GM19397 (cell line): ENCODE data around the gene PTPRD.

Experiments
- ATAC-seq: cut with Tn5 transposase; IDR thresholded peaks from one replicate; pipeline ENCODE4 v1.9.1; 2021; ENCODE audit warnings: mild to moderate bottlenecking, moderate library complexity; ENCODE audit not compliant: unreplicated experiment

The PTPRD gene

DNA sequence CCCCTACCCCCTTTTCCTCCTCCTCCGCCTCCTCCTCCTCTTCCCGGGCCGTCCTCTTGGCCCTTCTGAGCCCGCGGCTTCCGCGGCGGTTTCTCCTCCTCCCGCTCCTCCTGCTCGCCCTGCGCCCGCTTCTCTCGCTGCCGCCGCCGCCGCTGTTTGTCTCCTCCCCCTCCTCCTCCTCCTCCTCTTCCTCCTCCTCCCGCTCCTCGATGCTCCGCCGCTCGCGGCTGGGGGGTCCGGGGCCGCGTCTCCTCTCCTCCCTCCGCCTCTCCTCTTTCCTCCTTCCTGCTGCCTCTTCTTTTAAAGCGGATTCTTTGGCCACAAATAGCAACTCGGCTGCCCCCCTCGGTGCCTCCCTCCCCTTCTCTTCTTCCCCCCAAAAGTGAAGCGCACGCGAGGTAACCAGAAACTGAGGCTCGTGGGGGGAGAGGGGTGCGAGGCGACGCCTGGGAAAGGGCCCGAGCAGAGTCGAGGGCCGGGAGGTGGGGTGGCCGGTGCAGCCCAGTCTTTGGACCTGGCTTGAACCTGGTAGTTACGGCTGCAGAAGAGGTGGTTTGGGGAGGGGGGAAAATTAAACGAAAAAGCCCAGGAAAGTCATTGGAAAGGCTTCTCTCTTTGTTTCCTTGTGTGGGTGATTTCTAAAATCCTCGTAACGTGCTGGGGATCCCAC lies 1754.7 kb downstream of the PTPRD start:
- no peak for ATAC-seq

DNA sequence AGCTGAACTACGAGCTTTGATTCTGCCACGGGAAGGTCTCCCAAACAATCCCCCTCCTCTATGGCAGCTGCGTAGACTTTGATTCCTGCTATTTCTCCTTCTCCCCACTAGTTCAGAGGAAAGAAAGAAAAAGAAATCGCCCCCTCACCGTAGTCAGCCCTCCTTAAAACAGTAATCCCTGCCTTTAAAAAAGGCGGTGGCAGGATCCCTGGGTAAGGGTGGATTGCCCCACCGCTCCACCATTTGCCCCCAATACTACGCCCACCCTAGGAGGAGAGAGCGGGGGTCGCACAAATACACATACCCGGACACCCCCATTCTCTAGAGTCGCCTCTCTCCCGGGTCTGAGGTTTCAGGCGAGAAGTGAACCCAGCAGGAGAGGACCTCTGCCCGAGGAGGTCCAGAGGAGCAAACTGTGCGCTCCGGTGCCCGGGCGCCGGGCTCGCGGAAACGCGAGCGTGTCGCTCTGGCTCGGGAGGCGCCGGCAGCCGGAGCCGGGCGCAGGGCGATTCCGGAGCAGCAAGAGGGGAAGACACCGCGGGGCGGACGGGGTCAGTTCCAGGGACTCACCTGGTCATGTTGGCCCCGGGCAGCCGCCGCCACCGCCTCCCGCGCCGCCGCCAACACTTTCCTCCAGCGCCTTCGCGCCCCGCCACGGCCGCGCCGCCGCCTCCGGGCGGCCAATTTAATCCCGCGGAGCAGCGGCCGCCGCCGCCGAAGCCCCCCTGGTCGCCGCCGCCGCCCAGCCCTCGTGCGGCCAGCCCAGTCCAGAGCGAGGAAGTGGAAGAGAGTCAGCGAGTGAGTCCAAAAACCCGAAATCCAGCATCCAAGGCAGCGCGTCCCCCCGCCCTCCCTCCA lies 1755.5 kb downstream of the PTPRD start:
- no peak for ATAC-seq

DNA sequence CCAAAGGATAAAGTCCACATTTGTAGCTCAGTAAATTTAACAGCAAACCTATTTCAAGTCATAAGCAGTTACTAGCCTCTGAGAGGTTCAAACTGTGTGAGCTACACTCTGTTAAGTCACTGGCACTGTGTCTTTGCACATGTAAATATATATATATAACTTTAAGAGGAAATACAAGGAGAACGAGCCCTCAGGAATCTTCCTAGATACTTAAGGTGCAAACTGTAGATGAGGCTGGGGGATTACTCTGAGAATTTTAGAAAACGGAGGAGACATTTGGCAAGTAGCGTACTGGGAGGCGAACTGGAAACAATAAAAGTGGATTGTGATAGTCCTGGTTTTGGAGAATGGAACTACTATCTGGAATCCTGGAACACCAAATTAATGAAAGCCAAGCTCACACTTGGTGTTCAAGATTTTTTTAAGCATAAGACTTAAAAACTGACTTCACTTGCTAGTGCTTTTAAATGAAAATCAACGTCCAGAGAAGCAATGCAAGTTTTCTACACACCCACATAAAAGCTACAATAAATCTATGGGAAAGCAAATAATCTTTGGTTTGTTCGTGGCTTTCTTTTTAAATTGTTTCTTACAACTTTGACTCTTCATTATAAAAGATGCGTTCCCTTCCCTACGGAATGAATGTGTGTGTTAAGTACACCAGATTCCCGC lies 1756.3 kb downstream of the PTPRD start:
- no peak for ATAC-seq

DNA sequence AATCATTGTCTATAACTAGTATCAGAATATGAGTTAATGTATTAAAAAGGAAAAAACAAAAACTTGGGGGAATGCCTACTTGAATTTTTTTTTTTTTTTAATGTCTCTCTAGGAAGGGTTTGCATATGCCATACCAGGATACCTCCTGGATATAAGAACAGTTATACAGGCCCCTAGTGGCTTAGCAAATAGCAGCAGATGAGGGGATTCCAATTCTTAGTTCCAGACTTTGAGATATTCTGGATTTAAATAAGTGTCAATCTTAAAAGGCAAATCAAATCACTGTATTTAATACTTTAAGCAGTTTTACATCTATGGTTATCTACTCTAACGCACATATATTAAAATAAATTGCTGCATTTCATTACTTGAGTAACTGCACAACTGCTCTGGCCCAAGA lies 1757.8 kb downstream of the PTPRD start:
- no peak for ATAC-seq

DNA sequence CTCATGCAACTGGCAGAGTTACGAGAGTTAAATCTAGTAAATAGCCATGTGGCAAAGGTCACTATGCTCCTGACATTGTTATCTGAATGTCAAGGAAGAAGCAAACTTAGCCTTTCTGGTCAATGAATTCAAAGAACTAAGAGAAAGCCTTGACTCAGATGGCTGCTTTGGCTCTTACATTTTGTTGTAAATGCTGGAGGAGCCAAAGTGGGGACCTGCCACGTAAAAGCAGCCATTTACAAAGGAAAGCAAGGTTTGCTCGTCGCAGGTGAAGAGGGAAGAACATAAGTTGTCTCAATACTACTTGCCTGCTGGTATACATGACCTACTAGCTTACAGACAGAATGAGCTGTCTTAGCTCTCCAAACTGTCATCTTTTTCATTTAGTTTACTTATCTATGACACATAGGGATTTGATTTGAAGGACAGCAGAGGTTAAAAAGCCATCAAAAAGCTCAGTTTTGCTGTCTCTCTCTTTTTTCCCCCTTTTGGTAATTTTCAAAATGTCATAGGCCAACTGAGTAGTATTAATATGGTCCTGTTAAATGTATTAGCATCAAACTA lies 1760.4 kb downstream of the PTPRD start:
- ATAC-seq: no peak

DNA sequence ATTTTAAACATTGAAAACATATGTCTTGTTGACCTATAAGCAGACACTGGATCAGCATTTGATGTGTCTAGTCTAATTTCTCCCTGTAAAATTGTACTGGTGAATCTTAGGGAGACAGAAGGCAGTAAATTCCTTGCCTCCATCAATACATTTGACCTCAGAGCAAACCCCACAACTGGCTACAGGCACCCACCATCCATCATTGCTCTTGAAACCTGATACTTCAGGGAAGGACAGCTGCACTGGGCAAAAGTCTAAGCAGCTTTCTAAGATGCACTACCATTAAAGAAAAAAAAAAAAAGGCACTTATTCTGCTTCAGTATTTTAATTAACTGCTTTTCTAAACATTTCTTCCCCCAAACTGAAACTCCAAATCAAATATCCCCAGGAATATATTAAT lies 1761.9 kb downstream of the PTPRD start:
- no peak for ATAC-seq

DNA sequence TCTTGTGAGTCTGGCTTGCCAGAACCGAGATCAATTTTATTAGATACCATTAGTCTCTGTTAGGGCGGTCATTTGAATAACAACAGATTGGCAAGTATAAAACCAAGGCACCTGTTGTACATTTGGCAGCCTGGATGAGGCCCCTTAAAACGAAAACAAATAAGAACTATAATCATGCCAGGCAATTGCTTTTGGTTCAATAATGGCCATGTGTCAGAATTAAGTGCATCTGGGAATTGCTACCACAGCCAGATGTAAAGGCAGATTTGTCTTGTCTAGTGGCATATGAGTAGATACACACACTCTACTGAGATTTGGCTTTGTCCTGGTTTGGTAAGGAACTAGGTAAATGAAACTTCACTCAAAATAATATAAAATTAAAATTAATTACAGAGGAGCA lies 1767.0 kb downstream of the PTPRD start:
- ATAC-seq: no peak

DNA sequence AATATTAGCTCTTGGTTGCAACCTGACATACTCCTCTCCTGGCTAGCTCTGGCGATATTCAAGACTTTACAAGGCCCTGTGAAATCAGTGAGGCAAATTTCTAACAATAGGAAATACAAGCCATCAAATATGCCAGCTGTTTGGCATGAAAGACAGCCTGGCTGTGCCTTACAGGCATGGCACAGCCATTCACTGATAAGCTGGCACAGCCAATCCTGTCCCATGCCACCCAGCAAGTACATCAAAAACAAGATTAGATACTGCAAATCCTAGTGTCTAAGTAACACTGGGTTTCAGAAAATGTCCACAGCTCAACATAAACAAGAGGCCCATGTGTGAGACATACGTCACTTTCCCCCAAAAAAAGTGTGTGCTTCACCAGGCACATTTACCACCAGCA lies 1767.4 kb downstream of the PTPRD start:
- no peak for ATAC-seq

DNA sequence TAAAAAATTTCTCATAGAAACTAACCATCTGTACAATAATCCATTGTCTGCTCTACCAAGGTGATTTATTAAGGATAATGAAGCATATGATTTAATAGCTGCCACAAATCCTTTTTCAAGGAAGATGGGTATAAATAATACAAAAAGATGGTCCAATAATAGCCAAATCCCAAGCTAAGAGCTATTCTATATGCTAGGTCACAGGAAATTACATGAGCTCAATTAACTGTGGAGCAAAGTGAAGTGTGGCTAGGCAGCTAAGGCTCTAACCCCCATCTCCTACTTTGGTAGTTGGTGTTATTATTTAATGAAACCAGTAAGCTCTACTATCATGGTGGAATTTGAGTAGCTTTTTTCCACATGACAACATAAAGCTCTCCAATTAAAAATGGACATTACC lies 1768.3 kb downstream of the PTPRD start:
- no peak for ATAC-seq

DNA sequence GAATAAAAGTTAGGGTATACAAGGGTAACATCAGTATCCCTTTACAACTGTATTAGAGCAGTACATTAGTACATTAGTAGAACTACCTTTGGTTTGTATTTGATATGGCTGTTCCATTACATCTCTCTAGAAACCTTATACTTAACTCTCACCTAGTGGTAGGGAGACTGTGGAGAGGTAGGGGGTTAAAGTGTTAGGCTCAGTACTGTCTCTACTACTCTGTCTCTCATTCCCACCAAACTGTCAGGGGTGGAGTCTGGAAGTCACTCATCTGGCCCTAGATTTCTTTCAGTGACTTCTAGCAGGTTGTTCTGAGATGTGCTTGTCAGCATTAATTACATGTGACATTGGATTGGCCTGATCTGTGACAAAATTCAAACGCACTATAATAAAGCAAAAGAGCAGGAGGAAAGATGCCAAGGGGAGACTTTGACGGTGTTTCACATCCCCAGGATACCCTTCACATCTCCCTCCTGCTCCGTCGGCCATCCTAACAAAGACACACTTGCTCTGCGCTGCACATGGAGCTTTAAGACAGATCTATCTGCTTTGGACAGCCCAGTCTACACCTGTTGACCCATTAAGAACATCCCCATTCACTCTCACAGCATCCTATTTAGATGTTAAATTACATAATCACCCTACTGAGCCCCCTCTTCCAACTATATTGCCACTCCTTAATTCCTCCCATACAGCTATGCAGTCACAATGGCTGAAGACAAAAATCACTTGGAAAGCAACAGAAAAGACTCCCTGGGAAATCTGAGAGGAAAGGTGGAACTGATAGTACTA lies 1770.2 kb downstream of the PTPRD start:
- ATAC-seq: no peak

DNA sequence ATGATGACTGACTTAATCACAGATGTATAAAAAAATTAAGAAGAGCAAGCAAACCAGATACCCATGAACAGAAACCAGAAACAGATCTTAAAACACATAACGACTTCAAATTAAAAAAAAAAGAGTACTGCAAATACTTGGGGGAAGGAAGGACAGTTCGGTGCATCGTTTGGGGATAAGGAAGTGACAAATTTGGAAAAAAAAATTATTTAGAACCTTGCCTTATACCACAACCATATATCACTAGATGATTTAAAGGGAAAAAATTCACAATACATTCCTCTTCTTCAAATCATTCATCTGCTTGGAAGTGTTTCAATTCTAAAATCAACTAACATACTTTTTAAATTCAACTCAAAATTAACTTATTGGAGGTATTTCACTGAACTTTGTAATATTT lies 1774.7 kb downstream of the PTPRD start:
- ATAC-seq: no peak

DNA sequence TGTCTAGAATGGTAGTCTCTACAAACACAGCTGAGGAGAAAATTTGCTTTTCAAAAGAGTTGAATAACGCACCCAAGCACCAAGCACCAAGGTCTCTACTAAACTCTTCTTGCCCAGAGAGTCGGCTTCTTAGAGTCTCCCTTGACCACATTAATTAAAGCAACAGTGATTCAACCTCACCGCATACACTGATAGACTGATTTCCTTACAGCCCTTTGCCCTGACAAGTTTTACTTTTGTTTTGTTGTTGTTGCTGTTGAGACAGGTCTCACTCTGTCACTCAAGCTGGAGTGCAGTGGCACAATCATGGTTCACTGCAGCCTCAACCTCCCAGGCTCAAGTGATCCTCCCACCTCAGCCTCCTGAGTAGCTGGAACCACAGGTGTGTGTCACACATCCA lies 1777.5 kb downstream of the PTPRD start:
- ATAC-seq: no peak

DNA sequence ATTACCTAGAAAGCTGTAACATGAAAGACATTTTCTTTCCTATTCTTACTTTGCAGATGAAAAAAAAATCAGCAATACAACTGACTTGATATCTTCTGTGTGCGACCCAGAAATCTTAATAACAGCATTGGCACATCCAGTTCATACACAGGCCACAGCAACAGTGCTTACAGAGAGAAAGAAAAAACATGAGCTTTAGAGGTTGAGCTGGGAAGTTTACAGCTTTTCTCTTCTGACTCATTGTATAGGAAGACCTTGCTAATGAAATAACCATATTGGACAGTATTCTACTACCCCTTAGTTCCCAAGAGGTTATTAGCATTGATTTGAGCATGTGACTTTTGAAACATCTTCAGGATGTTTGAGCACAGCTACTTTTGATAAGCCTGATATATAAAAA lies 1779.8 kb downstream of the PTPRD start:
- no peak for ATAC-seq

DNA sequence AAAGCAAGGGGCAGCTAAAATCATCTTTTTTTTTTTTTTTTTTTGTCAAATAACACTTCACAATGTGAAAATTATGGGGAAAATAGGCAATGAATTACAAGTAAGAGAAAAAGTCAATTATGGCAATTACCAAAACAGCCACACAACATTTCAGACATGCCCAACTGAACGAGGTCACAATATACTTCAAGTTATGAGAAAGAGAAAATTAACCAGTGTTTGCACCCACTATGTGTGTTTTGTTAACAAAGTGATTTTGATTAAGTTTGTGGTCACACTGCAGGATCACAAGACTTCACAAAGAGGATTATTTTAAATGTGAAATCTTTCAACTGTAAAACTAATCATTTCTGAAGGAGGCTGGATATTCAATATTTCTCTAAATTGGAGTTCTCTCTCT lies 1780.4 kb downstream of the PTPRD start:
- no peak for ATAC-seq

DNA sequence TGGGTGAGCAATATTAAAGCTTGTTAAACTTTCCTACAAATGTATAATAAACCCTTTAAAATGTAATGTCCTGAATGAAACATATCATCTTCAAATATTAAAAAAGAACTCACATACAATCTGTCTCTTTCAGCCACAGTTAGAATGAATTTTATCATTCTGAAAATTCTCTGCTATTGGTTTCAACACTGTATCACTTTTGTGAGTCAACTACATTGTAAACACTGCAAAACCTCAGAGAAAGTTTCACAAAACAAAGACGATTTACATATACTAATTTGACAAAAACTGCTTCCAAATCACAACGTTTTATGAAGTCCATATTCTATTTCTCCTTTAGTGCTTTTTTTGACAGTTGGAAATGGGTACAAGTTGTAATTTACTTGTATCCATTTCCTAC lies 1781.2 kb downstream of the PTPRD start:
- no peak for ATAC-seq

DNA sequence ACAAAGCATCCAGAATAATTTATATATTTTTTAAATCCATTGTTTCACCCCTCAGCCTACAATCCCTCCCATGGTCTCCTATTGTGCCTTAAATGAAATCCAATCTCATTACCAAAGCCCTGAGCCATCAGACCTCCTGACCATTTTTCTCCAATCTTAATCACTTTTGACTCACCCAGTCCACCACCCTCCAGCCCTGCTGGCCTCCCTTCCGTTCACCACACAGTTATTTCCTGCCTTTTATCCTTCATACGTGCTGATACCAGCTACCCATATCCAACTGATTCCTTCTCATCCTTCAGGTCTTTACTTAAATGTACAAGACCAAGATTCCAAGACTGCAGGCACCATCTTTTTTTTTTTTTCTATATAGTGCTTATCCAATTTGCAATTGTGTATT lies 1786.5 kb downstream of the PTPRD start:
- no peak for ATAC-seq

DNA sequence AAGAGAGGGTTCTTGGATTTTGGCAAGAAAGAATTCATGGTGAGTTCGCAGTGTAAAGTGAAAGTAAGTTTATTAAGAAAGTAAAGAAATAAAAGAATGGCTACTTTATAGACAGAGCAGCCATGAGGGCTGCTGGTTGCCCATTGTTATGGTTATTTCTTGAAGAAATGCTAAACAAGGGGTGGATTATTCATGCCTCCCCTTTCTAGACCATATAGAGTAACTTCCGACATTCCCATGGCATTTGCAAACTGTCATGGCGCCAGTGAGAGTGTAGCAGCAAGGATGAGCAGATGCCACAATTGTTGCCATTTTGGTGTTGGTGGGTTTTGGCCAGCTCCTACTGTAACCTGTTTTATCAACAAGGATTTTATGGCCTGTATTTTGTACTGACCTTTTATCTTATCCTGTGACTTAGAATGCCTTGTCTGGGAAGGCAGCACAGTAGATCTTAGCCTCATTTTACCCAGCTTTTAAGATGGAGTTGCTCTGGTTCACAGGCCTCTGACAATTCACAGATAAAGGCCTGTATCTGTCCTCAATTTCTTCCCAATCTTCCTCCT lies 1787.1 kb downstream of the PTPRD start:
- no peak for ATAC-seq

DNA sequence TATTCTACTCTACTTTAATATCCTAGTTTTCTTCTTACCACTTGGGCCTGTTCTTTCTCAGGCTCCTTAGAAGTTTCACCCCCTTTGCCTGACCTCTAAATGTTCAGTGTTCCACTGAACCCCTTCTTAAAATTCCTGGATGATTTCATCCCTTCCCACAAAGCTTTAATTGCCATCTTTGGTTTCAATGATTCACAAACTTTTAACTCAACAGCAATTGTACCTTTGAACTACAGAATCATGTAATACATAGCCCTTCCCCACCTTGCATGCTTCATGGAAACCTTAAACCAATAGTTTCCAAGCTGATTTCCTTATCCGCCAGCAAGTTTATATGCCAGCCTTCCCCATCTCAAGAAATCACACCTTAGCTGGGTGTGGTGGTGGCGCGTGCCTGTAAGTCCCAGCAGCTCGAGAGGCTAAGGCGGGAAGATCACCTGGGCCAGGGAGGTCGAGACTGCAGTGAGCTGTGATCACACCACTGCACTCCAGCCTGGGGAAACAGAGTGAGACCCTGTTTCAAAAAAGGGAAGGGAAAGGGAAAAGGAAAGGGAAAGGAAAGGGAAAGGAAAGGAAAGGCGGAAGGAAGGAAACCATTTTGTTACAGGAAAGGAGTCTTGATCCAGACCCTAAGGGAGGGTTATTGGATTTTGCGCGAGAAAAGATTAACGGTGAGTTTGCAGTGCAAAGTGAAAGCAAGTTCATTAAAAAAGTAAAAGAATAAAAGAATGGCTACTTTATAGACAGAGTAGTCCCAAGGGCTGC lies 1789.5 kb downstream of the PTPRD start:
- no peak for ATAC-seq

DNA sequence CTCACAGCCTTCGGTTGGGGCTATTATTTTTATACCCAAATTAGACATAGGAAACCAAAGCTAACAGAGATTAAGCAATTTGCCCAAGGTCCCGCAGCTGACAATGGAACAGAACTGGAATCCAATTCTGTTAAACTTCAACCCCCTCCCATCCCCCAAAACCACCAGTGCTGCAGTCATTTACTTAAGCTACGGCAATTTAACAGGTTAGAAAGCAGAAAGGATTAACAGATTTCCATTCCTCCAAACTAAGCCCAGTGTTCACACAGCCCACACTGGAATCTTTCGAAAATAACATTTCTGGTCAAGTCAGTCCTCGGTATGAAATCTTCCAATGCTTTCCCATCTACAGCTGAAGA lies 1790.2 kb downstream of the PTPRD start:
- no peak for ATAC-seq
